Spleen (tissue), 11 donors: Measurements from ENCODE around the gene COL25A1. TPM values are rescaled to one million over a fixed set of nuclear protein-coding genes. Genes with fewer than 3 reads are reported as not detected.

Experiments
- DNase-seq: peaks from one replicate; pipeline ENCODE4 v3.0.0-alpha.2; 2020
- H3K27ac ChIP-seq, 8 donors: fragments of 200-600 bp; sonication (generic) in 7 of 8; 1 replicate in 4 of 8; 2 replicates in 4 of 8; pipeline versions ENCODE4 v1.5.0 to v1.8.0; 2016 to 2021; ENCODE audit warnings: inconsistent platforms in 4 of 8, mild to moderate bottlenecking in 4 of 8, moderate library complexity in 1 of 8
- H3K27me3 ChIP-seq, 7 donors: fragments of 200-600 bp; sonication (generic) in 6 of 7; replicated peaks in 1 of 7; 1 replicate in 4 of 7; 2 replicates in 3 of 7; pipeline versions ENCODE4 v1.5.0 to v1.8.0; 2016 to 2021; ENCODE audit warnings: inconsistent platforms in 3 of 7, mild to moderate bottlenecking in 1 of 7
- H3K36me3 ChIP-seq, 6 donors: fragments of 200-600 bp; sonication (generic) in 5 of 6; 1 replicate in 4 of 6; 2 replicates in 2 of 6; pipeline versions ENCODE4 v1.5.0 to v1.8.0; 2016 to 2021; ENCODE audit warnings: inconsistent platforms in 2 of 6
- H3K4me1 ChIP-seq, 6 donors: fragments of 200-600 bp; sonication (generic) in 5 of 6; 1 replicate in 3 of 6; 2 replicates in 3 of 6; pipeline versions ENCODE4 v1.5.0 to v1.8.0; 2016 to 2021; ENCODE audit warnings: inconsistent platforms in 3 of 6
- H3K4me3 ChIP-seq, 8 donors: fragments of 200-600 bp; sonication (generic) in 7 of 8; 1 replicate in 4 of 8; 2 replicates in 4 of 8; pipeline versions ENCODE4 v1.5.0 to v1.8.0; 2016 to 2021; ENCODE audit warnings: inconsistent platforms in 4 of 8, mild to moderate bottlenecking in 4 of 8, moderate library complexity in 2 of 8
- H3K9me3 ChIP-seq, 8 donors: fragments of 200-600 bp; sonication (generic) in 7 of 8; 1 replicate in 4 of 8; 2 replicates in 4 of 8; pipeline versions ENCODE4 v1.5.0 to v1.8.0; 2016 to 2021; ENCODE audit warnings: inconsistent platforms in 4 of 8
- POLR2A ChIP-seq, 3 donors: fragments of 450-650 bp; IDR thresholded peaks; one replicate each; pipeline ENCODE4 v1.5.1; 2017; ENCODE audit warnings: antibody characterized with exemption in 3 of 3, mild to moderate bottlenecking in 1 of 3
- POLR2AphosphoS5 ChIP-seq, 3 donors: sonication (generic); formaldehyde crosslinking; IDR thresholded peaks; one replicate each; pipeline ENCODE4 v1.5.1; 2017; ENCODE audit warnings: antibody characterized with exemption in 3 of 3
- WGBS, 5 donors: extraction: QIAGEN DNeasy Blood & Tissue Kit in 3 of 5; methylation state at CpG; one replicate each; pipeline versions ENCODE4 v1.1.5 to v1.1.7; 2013 to 2018; 5-methylcytosine and 5-hydroxymethylcytosine counted together
- intact Hi-C: fragments of 100-400 bp; cut with DNase I; formaldehyde crosslinking; loops from one replicate; pipeline ENCODE4 v1.15.0; 2023; ENCODE audit warnings: low total_unique reads
- polyA plus RNA-seq, 3 donors: library from polyadenylated mRNA; stranded (reverse); fragments of 200-250 nt; gene quantifications; one replicate each; pipeline ENCODE4 v1.2.1, GENCODE V29; 2013
- total RNA-seq, 7 donors: library from RNA; depleted of rRNA in 3 of 7; stranded (reverse); fragments of >200 nt in 3 of 7; fragmentation: NEBNext Ultra II Directional in 4 of 7; extraction: Animal tissue kit (Norgen Biotek cat#: 25700) in 4 of 7; gene quantifications; one replicate each; pipeline versions ENCODE4 v1.1.0 to v1.2.1, GENCODE V29; 2016 to 2021
- TF ChIP-seq, protein P1 (sequence below), 11 experiments: fragments of 200-600 bp in 7 of 11; fragments of 450-650 bp in 4 of 11; sonication (generic) in 4 of 11; IDR thresholded peaks in 8 of 11; conservative IDR thresholded peaks in 3 of 11; 1 replicate in 7 of 11; 2 replicates in 4 of 11; pipeline versions ENCODE4 v1.4.0 to v1.8.0; 2016 to 2021; ENCODE audit warnings: antibody characterized with exemption in 11 of 11, inconsistent platforms in 4 of 11, mild to moderate bottlenecking in 1 of 11
- donor health status: healthy with polysubstance abuse.
- donor health status: DM: no; HTN: no; CAD: no; lungs with moderate emphysema.
- donor health status: DM: no; HTN: no; CAD: no.
- donor health status: Bipolar disorder and iron deficiency.
- donor health status: healthy.
- donor health status: DM: no; HTN: no; CAD: no.
- donor health status: DM: yes; HTN: yes; CAD: no.

The COL25A1 gene
- total and polyA plus RNA-seq, 10 donors, result 0.06 to 1.9 (median 0.57) TPM; not detected in 1

DNA sequence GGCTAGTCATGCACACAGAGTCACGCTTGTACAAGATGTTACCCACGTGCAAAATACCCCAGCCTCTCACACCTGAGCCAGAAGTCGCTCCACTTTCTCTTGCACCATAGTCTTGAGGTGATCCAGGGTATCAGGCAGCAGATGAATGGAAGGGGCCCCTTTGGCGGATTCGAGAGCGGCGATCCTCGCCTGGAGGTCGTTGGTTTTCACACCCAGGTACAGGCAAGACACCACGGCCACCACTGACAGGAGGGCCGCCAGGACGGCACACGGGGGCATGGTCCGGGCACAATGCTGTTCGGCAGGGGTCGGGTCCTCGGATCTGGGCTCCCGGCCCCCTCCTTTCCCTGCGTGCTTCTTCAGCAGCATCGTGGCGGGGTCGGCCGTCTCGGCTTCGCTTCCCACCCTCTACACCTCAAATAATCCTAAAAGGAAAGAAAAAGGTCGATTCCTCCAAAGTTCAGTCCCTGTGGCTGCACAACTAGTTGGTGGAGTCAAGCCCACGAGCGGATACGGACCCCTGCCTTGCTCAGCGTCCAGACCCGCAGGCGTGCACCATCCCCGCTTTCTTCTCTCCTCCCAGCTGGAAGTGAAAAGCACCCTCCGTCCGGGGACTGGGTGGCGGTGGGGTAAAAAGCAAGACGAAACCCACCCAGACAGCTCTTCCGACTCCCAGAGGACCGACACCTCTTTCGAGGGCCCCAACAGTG lies 652 bp downstream of the COL25A1 start:
- intact Hi-C loops, result no loop called here
- Histone ChIP-seq H3K36me3 (no peaks in the 10 kb centered on the region), H3K27ac (no peak overlapping the region), H3K9me3 (no peaks in the 10 kb centered on the region), H3K4me1 (peaks cover 10 to 20% (median 18%) of the 10 kb centered on the region in 6 donors), H3K27me3 (peaks cover 0 to 93% (median 36%) of the 10 kb centered on the region in 7 donors), H3K4me3 (peak overlapping the region; percentile 35 to 71 (median 44))
- WGBS, 5 donors, result 9 to 14% (median 12%) methylated on average over 29 to 40 of the region's 40 CpGs
- TF ChIP-seq POLR2AphosphoS5 (IDR thresholded peaks at IDR 0.05), result no peak
- TF ChIP-seq, protein P1, sequence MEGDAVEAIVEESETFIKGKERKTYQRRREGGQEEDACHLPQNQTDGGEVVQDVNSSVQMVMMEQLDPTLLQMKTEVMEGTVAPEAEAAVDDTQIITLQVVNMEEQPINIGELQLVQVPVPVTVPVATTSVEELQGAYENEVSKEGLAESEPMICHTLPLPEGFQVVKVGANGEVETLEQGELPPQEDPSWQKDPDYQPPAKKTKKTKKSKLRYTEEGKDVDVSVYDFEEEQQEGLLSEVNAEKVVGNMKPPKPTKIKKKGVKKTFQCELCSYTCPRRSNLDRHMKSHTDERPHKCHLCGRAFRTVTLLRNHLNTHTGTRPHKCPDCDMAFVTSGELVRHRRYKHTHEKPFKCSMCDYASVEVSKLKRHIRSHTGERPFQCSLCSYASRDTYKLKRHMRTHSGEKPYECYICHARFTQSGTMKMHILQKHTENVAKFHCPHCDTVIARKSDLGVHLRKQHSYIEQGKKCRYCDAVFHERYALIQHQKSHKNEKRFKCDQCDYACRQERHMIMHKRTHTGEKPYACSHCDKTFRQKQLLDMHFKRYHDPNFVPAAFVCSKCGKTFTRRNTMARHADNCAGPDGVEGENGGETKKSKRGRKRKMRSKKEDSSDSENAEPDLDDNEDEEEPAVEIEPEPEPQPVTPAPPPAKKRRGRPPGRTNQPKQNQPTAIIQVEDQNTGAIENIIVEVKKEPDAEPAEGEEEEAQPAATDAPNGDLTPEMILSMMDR (IDR thresholded peaks at IDR 0.05 in 8 of 11, conservative IDR thresholded peaks at IDR 0.05 in 3 of 11), result no peak
- TF ChIP-seq POLR2A (IDR thresholded peaks at IDR 0.05), result no peak
- DNase-seq, result no peak

DNA sequence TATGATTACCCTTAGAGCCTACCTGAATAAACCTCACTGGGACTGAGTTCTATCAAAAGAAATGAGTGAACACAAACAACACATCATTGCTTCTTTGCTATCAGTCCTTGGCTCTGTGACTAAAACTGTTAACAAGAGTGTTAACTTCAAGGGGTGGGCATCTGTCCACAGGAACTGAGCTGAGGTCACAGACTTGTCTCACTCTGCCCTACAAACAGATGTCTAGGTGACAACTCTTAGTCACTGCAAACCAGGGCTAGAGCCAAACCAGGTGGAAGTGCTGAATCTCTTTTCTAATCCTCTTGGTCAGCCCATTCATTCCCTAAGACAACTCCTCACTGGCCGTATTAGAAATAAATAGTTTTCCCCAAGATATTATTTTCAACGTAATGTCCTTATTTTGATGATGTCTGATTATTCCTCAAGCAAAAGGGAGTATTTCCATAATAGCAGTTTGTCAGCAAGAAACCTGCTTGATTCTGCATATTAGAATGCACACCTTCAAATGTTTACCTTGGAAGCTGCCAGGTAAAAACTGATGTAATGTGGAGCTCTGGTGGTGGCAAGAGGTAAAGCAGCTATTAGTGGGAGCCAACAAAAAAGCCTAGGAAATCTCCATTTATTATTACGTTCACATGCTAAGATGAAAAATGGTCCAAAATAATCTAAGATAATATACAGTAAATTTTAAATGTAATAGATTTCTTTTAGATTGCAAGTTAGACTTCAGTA lies 4.0 kb downstream of the COL25A1 start:
- H3K27me3 ChIP-seq, result peaks cover 0 to 77% (median 32%) of the 10 kb centered on the region in 7 donors
- no peak for DNase-seq

DNA sequence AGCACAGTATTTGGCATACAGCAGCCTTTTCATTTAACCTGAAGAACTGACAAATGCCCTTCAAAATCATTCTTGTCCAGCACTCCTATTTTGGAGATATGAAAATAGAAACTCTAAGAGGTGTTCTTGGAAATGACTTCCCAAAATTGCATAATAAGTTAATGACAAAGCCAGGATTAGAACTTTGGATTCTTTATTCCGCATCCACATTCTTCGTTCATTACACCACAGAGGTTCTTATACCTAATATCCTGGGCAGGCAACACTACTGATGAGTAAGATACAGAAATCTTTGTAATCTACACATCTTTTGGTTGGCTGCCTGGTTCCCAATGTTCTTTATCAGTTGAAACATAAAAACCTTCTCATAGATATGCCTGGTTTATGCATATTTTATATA lies 5.9 kb downstream of the COL25A1 start:
- peaks cover under 1 to 9% (median 1%) of the 10 kb centered on the region in 6 donors for H3K4me1 ChIP-seq

More for the DNA sequence above, 4.0 kb downstream of the COL25A1 start:
- peaks cover 10 to 26% (median 18%) of the 10 kb centered on the region in 6 donors for H3K4me1 ChIP-seq
- no peak overlapping the region for H3K4me3 ChIP-seq
- H3K36me3 ChIP-seq, result no peaks in the 10 kb centered on the region
- 58 to 70% (median 66%) methylated on average over 3 of the region's 3 CpGs for WGBS, 5 donors
- no peak for TF ChIP-seq POLR2A (IDR thresholded peaks at IDR 0.05)
- TF ChIP-seq POLR2AphosphoS5 (IDR thresholded peaks at IDR 0.05), result no peak
- TF ChIP-seq, protein P1 (IDR thresholded peaks at IDR 0.05 in 8 of 11, conservative IDR thresholded peaks at IDR 0.05 in 3 of 11), result peak in 1 of 11 experiments; percentile 24
- no peak overlapping the region for H3K27ac ChIP-seq
- intact Hi-C loops, result no loop called here
- no peaks in the 10 kb centered on the region for H3K9me3 ChIP-seq

More for the DNA sequence above, 5.9 kb downstream of the COL25A1 start:
- H3K4me3 ChIP-seq, result no peak overlapping the region
- H3K27me3 ChIP-seq, result peaks cover 0 to 58% (median 13%) of the 10 kb centered on the region in 7 donors
- H3K36me3 ChIP-seq, result no peaks in the 10 kb centered on the region
- intact Hi-C loops, result no loop called here
- no peak for DNase-seq
- no peaks in the 10 kb centered on the region for H3K9me3 ChIP-seq
- TF ChIP-seq, protein P1 (IDR thresholded peaks at IDR 0.05 in 8 of 11, conservative IDR thresholded peaks at IDR 0.05 in 3 of 11), result no peak
- no peak for TF ChIP-seq POLR2AphosphoS5 (IDR thresholded peaks at IDR 0.05)
- no peak overlapping the region for H3K27ac ChIP-seq
- WGBS, 5 donors, result 90 to 97% (median 92%) methylated on average over 2 of the region's 2 CpGs
